ENCODE measurements around the gene LIN37.

DNA sequence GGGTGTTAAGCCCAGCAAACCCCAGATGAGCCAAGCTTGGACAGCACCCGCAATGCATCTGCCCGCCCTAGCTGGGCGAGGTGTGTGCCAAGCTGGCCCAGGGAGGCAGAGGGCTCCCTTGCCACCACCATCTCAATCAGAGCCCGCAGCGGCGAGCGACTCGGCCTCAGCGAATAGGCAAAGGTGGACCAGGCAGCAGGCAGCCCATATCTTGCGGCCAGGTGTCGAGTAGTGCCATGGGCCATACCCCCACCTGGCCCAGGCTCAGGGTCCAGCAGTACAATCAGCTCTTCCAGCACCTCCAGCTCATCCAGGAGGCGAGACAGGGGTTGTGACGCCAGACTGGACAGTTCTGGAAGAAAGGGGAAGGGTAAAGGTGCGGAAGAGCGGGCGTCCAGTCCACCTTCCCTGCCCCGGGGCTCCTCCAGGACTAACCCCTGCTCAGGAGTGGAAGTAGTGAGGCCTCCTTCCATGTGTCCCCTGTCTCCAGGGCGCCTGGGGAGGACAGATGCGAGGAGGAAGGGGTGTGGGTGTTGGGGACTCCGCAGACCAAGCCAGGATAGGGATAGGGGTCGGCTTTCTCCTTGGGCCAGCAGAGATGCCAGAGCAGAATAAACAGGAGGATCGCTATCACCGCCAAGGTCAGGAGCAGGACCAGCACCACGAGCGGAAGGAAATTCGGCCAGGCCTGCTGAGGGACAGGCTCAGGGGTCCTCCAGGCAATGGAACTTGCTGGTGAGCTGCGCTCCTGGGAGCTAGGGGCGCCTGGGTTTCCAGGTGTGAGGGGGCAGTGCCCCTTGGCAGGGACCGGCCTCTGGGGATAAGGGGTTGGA is 8.9 kb upstream of the LIN37 start:
- TF ChIP-seq, protein P1, sequence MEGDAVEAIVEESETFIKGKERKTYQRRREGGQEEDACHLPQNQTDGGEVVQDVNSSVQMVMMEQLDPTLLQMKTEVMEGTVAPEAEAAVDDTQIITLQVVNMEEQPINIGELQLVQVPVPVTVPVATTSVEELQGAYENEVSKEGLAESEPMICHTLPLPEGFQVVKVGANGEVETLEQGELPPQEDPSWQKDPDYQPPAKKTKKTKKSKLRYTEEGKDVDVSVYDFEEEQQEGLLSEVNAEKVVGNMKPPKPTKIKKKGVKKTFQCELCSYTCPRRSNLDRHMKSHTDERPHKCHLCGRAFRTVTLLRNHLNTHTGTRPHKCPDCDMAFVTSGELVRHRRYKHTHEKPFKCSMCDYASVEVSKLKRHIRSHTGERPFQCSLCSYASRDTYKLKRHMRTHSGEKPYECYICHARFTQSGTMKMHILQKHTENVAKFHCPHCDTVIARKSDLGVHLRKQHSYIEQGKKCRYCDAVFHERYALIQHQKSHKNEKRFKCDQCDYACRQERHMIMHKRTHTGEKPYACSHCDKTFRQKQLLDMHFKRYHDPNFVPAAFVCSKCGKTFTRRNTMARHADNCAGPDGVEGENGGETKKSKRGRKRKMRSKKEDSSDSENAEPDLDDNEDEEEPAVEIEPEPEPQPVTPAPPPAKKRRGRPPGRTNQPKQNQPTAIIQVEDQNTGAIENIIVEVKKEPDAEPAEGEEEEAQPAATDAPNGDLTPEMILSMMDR (IDR thresholded peaks at IDR 0.05), result no peak
- TF ChIP-seq POLR2A (IDR thresholded peaks at IDR 0.05), result no peak

All from testis (tissue), 2 donors.